SHP77 (cell line): Measurements from ENCODE around the gene RAB6B.
A peak's percentile ranks its signal among the peaks of the same experiment; 100 is the strongest.

Source experiments
- DNase-seq, 2 experiments: peaks; one replicate each; lab custom pipeline; 2025; lab: John Stamatoyannopoulos, UW

RAB6B gene

GRCh38 chr3:133880886-133881455 lies 14.7 kb downstream of the RAB6B start:
- no peak for DNase-seq

DNA sequence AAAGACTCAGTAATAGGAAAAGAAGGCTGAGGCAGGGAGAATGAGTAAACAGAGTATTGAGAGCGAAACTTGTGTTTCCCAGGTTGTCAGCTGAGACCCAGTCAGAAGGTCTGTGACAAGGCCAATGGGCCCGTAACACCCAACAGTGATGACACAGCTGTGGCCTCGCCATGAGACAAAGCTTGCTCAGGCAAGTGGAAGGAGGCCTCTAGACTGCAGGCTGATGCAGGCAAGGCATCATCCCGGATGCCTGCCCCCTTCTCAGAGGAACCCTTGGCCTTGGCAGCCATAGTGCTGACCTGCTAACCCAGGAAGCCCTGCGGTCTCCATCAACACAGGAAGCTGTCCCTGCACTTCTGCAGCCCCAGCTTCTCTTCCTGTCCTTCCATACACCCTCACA lies 15.4 kb downstream of the RAB6B start:
- no peak for DNase-seq

- DNase-seq = no peak
Observed at GRCh38 chr3:133878518-133878917, 17.2 kb downstream of the RAB6B start.

- DNase-seq = no peak
Observed at GRCh38 chr3:133877221-133877620, 18.5 kb downstream of the RAB6B start.

- DNase-seq = no peak
Observed at GRCh38 chr3:133874761-133875438, 20.8 kb downstream of the RAB6B start.

DNA sequence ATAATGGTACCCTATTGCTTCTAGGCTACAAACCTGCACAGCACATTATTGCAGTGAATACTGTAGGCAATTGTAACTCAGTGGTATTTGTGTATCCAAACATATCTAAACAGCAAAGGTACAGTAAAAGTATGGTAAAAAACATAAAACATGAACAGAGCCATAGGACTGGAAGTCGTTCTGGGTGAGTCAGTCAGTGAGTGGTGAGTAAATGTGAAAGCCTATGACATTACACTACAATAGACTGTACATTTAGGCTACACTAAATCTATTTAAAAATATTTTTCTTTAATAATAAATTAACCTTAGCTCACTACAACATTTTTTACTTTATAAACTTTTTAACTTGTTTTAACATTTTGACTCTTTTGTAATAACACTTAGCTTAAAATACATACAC lies 21.3 kb downstream of the RAB6B start:
- no peak for DNase-seq

DNA sequence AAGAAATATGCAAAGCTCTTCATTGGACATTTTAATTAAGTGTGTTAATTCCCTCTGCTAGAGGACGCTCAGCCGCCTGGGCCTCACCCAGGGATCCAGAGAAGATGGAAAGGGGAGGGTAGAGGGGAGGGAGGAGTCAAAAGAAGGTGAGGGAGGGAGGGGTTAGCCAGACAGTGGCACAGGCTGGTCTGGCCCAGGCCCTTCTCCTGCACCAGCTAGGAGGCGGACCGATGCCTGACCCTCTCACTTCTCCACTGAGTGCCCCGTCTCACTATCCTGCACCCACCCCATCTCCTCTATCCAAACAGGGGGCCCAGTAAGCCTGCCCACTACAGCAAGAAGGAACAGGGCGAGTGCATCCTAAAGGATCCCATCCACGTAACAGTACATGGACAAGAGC lies 22.9 kb downstream of the RAB6B start:
- no peak for DNase-seq

- no peak for DNase-seq
Observed at GRCh38 chr3:133872161-133872560, 23.5 kb downstream of the RAB6B start.

DNA sequence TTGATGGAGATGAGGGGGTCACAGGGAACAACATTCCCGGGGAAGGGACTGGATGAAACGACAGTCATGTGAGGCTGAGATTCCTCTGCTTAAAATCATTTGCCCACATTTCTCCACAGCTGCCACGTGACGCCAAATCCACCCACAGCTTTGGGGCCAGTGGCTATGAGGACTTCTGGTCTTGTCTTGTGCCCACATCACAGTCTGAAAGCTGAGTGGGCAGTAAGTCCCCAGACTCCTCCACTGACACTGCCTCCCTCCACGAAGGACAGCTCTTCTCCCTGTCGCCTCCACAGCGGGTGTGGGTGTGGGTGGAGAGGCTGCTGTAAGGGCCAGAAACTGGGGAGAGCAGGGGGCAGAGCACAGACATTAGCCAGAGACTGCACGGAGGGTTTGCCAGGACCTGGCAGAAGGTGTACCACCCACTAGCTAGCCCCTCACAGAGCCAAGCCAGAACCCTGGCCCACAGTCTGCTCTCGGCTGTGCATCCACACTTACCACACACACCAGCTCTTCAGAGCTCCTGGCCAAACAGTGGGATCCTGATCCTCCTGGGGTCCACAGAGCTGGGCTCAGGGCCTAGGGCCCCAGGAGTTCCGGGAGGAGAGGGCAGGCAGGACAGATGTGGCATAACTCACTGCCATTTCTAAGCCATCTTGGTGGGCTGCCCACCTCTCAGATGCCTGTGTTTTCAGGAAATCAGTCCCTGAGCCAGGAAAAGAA lies 24.2 kb downstream of the RAB6B start:
- no peak for DNase-seq

- DNase-seq = no peak
Observed at GRCh38 chr3:133870822-133871221, 24.9 kb downstream of the RAB6B start.

DNA sequence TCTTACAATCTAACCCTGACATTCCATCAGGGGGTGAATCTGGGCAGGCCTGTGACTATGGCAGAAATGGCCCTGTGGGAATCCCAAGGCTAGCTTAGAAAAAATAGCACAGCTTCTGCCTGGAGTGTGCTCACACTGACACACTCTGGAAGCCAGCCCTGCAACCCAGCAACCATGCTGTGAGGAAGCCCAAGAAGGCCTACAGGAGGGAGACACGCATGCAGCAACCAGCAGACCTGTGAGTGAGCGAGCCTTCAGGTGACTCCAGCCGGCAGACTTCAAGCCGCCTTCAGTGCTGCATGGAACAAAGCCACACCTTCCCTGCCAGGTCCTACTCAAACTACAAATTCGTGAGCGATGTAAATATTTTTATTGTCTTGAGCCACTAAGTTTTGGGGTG lies 26.1 kb downstream of the RAB6B start:
- no peak for DNase-seq

- peak in 1 of 2 experiments; percentile 17 for DNase-seq
Observed at GRCh38 chr3:133868758-133869475, 26.8 kb downstream of the RAB6B start.

DNA sequence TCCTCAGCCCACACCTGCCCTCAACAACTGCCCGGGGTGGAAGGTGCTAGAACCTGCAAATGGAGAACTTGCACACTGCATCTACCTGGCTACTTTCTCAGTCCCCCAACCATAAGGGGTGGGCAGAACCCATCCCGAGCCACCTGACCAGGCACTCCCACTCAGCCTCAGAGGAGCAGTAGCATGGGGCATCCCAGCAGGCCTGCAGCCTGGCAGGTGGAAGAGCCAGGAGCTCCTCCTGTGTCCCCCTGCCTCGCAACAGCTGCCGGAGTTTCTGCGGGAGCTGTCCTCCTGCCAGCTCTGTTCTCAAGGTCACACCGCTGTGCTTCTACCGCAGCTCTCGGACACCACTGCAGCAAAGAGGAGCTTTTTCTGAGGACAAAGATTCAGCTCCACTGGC lies 27.5 kb downstream of the RAB6B start:
- DNase-seq = peak; percentile 58 to 61

DNA sequence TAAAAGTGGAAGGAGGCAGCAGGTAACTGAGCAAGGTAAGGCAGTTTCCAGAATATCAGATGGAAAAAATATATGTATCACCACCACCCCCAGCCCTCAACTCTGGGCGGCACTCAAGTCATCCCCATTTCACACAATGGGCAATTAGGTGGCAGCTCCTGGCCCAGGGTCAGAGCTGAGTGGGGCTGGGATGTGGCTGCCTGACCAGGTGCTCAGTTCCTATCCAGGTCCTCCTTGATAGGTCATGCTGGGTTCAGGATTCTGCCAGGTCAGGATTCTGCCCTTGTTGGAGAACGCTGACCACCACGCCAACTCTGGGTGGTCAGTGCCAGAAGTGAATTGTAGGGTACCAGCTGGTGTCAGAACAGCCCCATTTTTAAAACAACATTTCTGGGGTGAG lies 29.5 kb downstream of the RAB6B start:
- no peak for DNase-seq

DNA sequence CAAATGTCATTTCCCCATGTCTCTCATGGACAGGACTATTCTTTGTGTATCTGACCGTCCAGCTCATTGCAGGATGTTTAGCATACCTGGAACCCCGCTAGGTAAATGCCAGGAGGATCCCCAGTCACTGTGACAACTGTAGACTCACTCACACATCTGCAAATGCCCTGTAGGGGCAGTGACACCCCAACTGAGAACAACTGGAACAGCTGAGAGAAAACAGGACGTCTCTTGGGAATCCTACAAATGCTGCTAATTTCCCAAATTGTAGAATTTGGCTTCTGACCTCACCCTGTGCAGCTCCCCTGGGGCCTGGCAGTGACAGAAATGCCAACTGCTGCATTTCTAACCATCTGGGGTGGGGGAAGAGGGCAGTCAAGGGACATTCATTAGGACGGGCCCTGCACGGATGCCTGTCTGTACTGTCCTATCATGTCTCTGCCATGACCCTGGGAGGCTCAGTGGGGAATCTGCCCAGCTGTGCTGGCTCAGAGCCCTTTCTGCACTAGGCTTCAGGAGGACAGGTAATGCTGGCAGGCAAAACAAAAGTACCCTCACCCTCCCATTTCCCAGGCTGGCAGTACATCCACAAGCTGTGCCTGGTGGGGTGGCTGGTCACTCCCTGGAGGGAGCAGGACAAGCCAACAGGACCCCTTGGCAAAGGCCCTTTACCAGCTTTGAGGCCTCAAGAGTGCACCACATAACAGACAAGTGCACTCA lies 30.4 kb downstream of the RAB6B start:
- DNase-seq = no peak

DNA sequence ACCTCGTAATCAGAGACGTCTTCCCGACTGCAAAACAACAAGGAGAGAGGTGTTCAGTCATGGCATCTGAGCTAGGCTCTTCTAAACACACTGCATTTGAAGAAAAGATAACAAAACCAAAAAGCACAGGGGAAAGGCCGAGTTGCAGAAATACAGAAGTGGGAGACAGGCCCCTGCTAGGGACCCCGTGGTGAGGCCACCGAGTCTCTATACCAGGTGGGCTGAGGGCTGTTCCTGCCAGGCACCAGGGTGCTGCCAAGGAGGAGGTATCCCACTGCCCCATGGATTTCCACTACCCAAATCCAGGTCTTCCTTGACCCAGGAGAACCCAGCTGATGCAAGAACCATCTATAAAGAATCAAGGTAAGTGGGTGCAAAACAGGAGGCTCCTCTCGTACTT lies 31.1 kb downstream of the RAB6B start:
- DNase-seq = no peak

- DNase-seq = no peak
Observed at GRCh38 chr3:133863911-133864310, 31.8 kb downstream of the RAB6B start.

DNA sequence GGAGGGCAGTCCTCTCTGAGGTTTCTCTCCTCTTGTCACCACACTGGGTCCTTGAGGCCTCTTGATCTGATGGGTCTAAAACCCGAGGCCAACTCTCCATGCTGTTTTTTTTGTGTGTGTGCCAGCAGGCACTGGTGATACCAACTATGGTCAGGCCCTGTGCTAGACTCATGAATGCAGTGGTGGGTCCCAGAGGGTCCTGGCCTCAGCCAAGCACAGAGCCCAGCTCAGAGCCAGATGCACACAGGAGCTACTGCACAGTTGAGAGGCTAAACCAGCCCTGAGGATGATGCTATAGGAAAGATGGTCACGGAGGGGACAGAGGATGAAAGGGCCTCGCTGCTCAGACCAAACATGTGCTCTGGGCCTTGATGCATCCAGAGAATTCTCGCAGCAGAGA lies 33.5 kb downstream of the RAB6B start:
- DNase-seq = no peak

DNA sequence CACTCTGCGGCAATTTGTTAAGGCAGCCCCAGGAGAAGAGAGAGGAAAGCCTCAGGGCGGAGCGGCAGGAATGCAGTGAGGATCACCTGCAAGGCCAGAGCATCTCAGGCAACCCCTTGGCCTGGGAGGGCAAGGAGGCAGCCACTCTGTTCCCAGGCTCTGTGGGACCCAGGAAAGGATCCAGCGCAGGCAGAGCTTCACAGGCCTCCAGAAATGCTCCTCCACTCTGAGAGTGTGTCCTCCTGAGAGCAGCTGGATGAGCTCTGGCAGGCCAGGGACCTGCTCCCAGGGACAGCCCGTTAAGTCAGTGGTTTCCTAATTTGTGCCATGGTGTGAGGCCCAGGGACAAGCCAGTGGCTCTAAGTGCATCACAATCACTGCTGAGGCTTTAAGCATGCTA lies 35.2 kb downstream of the RAB6B start:
- DNase-seq = no peak

- no peak for DNase-seq
Observed at GRCh38 chr3:133859381-133860234, 36.1 kb downstream of the RAB6B start.

GRCh38 chr3:133857767-133858166 lies 37.9 kb downstream of the RAB6B start:
- DNase-seq = no peak
